AG10803 (cell line): ENCODE data around the gene MLF1.

Experiments
- DNase-seq: peaks from one replicate; pipeline ENCODE4 v3.0.0; 2010; ENCODE audit warnings: low read depth
- H3K4me3 ChIP-seq: 2 replicates; pipeline ENCODE4 v1.5.1; 2011; ENCODE audit warnings: mild to moderate bottlenecking, low read length, control low read depth
- CTCF ChIP-seq: conservative IDR thresholded peaks from 2 replicates; pipeline ENCODE4 v1.5.1; 2011; ENCODE audit warnings: mild to moderate bottlenecking, low read length, control low read depth, inconsistent platforms

Gene MLF1

DNA sequence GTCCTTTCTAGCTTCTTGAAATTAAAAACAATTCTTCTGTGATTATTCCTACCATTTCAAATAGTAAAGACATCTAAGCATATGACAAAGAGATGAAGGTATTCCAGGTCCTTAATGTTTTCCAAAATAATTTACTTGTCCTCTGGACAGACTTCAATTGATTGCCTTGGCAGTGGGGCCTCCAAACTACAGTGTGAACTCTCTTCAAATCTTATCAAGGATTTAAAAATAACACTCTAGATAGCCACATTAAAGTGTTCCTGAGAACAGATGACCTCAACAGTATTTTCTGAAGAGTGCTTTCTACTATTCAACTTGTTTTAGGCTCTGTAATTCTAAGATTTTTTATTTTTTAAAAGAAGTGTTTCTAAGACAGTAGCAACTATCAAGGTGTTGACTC, 7.9 kb upstream of the MLF1 start:
- no peak overlapping the region for H3K4me3 ChIP-seq
- no peak for TF ChIP-seq CTCF
- DNase-seq: no peak

GRCh38 chr3:158565076-158565475, 5.9 kb upstream of the MLF1 start:
- H3K4me3 ChIP-seq: no peak overlapping the region
- no peak for DNase-seq
- TF ChIP-seq CTCF: no peak

DNA sequence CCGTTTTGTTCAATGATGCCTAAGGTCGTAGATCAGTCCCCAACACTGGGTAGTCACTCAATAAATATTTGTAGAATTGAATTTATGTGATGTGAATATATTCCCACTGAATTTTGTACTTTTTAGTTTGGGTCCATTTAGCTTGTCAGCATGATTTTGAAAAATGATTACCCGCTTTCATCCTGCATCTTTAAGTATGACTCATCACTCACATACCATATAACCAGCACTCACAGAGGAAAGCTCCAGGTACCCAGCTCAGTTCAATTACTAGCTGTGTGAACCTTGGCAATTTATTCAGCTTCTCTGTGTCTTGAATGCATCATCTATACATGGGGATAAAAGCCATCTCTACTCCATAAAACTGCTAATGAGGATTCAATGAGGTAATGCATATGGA, 2.2 kb upstream of the MLF1 start:
- no peak for DNase-seq
- TF ChIP-seq CTCF: no peak
- H3K4me3 ChIP-seq: no peak overlapping the region

- no peak for TF ChIP-seq CTCF
- no peak for DNase-seq
- H3K4me3 ChIP-seq: no peak overlapping the region
Observed at GRCh38 chr3:158569794-158570193, 1.2 kb upstream of the MLF1 start.

DNA sequence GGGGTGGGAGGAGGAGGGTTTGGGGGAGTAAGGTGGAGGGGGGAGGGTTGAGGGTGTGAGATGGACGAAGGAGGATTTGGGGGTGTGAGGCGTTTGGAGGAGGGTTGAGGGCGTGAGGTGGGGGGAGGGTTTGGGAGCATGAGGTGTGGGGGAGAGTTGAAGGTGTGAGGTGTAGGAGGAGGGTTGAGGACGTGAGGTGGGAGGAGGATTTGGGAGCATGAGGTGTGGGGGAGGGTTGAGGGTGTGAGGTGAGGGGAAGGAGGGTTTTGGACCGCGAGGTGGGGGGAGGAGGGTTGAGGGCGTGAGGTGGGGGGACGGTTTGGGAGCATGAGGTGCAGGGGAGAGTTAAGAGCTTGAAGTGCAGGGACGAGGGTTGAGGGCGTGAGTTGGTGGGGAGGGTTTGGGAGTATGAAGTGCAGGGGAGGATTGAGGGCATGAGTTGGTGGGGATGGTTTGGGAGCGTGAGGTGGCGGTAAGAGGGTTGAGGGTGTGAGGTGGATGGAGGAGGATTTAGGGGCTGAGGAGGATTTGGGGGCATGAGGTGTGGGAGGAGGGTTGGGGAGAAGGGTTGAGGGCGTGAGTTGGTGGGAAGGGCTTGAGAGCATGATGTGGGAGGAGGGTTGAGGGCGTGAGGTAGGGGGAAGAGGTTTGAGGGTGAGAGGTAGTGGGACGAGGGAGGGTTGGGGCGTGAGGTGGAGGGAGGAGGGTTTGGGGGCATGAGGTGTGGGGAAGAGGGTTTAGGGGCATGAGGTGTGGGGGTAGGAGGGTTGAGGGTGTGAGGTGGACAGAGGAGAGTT, 1.2 kb downstream of the MLF1 start:
- DNase-seq: no peak
- no peak for TF ChIP-seq CTCF
- H3K4me3 ChIP-seq: no peak overlapping the region

DNA sequence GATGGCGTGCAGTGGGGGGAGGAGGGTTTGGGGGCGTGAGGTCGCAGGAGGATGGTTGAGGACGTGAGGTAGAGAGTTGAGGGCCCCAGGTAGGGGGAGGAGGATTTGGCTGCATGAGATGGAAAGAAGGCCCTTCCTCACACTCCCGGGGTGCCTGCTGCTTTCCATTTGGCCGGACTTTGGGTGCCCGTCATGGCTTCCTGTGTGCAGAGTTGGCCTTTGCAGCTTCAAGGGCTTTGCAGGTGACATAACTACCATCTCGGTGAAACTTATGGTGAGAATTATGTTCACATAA, 1.7 kb downstream of the MLF1 start:
- TF ChIP-seq CTCF: no peak
- H3K4me3 ChIP-seq: no peak overlapping the region
- DNase-seq: no peak

- no peak for DNase-seq
- H3K4me3 ChIP-seq: no peak overlapping the region
- TF ChIP-seq CTCF: no peak
Observed at GRCh38 chr3:158573714-158574113, 2.7 kb downstream of the MLF1 start.
